HG02678 (cell line): ENCODE results near the gene PLOD1.
"Not testable (repeated sequence)": the region's sequence is repeated elsewhere in the genome, so short reads cannot be mapped to it uniquely, and the experiment has no call there.

ENCODE experiments used
- ATAC-seq: cut with Tn5 transposase; IDR thresholded peaks from one replicate; pipeline ENCODE4 v1.9.1; 2021; ENCODE audit warnings: mild to moderate bottlenecking, moderate library complexity; ENCODE audit not compliant: unreplicated experiment

Gene PLOD1

GRCh38 chr1:11934302-11935056 lies at the start of gene PLOD1:
PLOD1 (plus strand) TSS chr1:11934717; CDS start chr1:11934780, 63 bp downstream.
- ATAC-seq: peak; percentile 90

DNA sequence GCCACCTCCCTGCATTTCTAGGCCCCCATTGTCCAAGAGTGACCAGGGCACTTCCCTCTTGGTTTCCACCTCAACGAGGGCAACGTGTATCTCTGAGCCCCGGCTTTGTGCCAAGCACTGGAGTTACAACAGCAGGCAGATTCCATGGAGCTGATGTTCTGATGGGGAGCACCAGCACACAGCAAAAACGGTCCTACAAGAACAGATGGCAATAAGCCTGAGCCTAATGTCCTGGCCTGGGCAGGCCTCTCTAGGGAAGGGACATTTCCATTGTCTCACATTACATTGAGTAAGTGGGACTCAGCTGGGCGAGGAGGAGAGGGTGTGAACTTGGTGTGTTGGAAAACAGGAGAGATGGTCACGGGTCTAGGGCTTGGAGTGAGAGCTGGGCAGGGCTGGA lies 48.6 kb upstream of the PLOD1 start:
- no peak for ATAC-seq

DNA sequence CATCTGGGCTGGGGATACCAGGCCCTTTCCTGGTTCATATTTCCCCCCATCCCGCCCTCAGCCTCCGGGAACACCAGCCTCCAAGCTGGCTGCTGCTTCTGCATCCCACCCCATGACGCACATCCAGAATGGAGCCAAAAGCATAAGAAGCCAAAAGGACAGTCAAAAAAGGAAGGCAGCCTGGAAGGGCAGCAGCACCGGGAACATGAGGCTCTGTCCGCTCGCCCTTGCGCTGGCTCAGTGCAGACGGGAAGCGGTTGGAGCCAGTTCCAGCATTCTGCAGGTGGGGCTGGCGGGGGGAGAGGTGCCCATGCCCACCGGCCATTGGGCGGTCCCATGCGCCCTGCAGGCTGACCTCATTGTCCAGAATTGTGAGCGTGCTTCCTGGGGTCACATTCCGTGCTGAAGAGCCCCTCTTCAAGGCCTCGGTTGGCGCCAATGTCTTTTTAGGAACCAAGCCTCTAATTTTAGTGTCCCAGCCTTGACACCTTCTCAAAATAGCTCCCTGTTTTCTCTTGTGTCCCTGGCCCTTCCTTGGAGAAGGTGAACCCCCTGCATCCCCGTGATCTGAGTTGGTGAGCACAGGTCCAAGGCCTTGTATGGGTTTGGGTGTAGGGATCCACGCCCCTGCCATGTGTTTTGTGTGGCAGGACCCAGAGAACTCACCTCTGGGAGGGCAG lies 47.4 kb upstream of the PLOD1 start:
- ATAC-seq: no peak

DNA sequence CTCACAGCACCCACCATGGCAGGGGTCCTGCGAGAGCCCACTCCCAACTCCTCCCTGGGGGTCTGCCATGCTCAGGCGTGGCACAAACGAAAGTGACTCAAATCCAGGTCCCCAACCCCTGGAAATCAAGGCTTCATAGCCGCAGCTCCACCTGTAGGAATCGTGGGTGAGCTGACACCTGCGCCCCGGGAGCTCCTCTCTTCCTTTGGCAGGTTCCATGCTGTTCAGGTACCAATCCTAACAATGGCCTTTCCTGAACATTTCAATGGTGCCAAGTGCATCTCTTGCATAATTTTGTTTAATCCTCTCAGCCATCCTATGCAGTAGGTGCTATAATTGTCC lies 46.9 kb upstream of the PLOD1 start:
- no peak for ATAC-seq

DNA sequence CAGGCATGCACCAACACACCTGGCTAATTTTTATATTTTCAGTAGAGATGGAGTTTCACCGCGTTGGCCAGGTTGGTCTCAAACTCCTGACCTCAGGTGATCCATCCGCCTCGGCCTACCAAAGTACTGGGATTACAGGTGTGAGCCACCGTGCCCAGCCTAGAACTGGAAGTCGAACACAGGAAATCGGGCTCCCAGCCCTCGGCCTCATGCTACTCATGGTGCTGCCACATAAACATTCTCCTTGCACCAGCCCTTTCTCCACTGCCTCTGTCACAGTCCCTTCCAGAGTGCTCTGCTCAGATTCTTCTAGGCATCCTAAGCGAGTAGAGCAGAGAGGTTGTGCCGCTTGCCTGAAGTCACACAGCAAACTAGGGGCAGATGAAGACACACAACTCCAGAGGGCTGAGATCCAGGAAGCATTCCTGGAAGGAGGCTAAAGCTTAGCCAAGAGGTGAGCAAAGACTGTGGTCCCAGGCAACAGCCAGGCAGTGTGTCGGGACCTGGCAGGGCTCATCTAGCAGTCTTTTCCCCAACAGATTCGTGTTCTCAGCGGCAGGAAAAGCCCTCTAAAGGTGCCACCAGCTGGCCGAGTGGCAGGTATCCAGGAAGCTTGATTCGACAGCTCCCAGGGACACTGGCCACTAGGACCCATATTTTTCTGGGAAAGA lies 46.2 kb upstream of the PLOD1 start:
- no peak for ATAC-seq

- ATAC-seq: no peak
These were observed 45.7 kb upstream of the PLOD1 start for GRCh38 chr1:11888877-11889208.

GRCh38 chr1:11891433-11892186 lies 42.9 kb upstream of the PLOD1 start:
- no peak for ATAC-seq

DNA sequence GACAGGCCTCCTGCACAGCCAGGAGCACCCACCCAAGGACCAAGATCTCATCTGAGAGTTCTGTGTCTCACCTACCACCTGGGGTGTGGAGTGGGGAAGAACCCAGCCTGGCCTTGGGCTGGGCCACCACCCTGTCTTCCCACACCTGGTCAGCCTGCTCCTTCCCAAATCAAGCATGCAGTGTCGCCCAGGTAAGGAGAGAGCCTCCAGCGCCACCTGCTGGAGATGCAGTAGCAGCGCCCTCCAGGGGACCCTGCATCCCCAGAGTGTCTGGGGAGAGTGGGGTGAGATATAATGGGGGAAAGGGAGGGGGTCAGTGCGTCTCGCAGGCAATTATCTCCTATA lies 40.6 kb upstream of the PLOD1 start:
- peak; percentile 57 for ATAC-seq

DNA sequence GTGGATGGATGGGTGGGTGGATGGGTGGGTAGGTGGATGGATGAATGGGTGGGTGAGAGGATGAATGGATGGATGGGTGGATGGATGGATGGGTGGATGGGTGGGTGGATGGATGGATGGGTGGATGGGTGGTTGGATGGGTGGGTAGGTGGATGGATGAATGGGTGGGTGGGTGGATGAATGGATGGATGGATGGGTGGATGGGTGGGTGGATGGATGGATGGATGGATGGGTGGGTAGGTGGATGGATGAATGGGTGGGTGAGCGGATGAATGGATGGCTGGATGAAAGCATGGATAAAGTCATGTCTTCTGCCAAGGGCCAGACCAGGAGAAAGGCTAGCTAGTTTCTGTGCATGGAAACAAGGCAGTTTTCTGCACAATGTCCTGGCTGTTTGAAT lies 40.0 kb upstream of the PLOD1 start:
- not testable (repeated sequence) for ATAC-seq

GRCh38 chr1:11898086-11898785 lies 36.3 kb upstream of the PLOD1 start:
- no peak for ATAC-seq

DNA sequence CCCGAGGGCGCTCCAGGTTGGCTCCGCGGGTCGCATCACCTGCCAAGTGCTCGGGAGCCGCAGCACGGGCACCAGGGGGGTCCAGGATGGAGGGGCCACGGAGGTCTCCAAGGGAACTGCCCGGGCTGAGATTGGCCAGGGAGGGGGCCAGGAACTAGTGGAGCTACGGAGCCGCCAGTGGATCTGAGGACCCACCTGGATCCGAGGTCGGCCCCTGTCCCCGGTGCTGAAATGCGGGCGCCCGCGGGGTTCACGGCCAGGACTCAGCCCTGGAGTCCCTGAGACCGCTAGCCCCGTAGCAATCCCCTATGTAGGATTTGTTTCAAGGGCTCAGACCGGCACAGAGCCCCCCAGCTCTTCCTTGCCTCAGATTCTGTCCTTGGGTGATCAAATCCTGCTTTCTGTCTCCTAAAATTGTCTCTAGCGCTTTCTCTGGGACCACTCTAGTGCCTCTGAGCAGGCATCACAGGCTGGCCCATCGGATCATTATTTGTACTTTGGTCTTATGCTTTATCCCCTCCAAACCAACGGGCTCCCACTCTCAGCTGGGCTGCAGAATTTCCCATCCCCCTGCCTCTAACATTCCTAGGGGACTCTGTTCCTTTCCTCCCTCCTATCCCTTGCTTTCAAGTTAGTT lies 35.6 kb upstream of the PLOD1 start:
- no peak for ATAC-seq

DNA sequence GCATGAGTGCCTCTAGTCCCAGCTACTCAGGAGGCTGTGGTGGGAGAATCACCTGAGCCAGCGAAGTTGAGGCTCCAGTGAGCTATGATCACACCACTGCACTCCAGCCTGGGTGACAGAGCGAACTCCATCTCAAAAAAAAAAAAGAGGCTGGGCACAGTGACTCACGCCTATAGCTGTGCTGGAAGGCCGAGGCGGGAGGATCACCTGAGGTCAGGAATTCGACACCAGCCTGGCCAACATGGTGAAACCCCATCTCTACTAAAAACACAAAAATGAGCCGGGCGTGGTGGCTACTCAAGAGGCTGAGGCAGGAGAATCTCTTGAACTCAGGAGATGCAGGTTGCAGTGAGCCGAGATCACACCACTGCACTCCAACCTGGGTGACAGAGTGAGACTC lies 33.1 kb upstream of the PLOD1 start:
- not testable (repeated sequence) for ATAC-seq

DNA sequence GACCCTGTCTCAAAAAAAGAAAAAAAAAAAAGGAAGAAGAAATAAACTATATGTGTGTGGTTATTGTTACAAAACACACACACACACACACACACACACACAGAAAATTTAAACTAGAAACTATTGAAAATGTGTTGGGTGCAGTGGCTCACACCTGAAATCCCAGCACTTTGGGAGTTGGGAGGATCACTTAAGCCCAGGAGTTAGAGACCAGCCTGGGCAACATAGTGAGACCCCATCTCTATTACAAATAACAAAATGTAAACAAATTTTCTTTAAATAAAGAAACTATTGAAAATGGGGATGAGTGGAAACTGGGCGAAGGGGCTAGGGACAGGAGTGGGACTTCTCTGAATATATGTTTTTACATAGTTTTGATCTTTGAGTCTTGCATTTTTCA lies 31.3 kb upstream of the PLOD1 start:
- no peak for ATAC-seq

- ATAC-seq: not testable (repeated sequence)
These were observed 30.4 kb upstream of the PLOD1 start for GRCh38 chr1:11904156-11904555.

- no peak for ATAC-seq
These were observed 29.5 kb upstream of the PLOD1 start for GRCh38 chr1:11904978-11905377.

DNA sequence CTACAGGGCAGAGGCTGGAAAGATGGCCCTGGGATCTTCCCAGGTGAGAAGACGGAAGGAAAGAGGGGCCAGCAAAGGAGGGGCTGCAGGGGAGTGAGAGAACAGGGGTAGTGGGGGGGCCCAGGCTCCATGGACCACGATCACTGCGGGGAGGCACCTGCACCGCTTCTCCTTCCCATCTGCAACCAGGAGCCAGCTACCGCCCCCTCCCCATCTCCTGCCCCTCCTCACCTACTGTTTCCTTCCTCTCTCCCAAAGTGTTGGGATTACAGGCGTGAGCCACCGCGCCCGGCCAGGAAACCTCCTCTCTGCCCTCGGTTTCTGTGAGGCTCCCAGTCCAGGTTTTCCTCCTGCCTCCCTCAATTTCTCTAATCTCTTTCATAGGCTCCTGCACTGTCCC lies 27.6 kb upstream of the PLOD1 start:
- ATAC-seq: no peak

- peak; percentile 57 for ATAC-seq
These were observed 27.0 kb upstream of the PLOD1 start for GRCh38 chr1:11907275-11908094.

- ATAC-seq: peak; percentile 39
These were observed 26.3 kb upstream of the PLOD1 start for GRCh38 chr1:11908095-11908675.

GRCh38 chr1:11910914-11911228 lies 23.6 kb upstream of the PLOD1 start:
- not testable (repeated sequence) for ATAC-seq
